CD14-positive monocyte (primary cell): Measurements from ENCODE around the gene MCOLN2. TPM values are rescaled to one million over a fixed set of nuclear protein-coding genes. Genes with fewer than 3 reads are reported as not detected.

Experiments
- DNase-seq, 3 donors: peaks; one replicate each; pipeline ENCODE4 v3.0.0-alpha.2; 2011 to 2022
- H2AFZ ChIP-seq: 2 replicates; pipeline ENCODE4 v1.6.0; 2012; ENCODE audit warnings: mild to moderate bottlenecking, low read depth, low read length, inconsistent platforms; ENCODE audit not compliant: insufficient read depth, poor library complexity, severe bottlenecking
- H3K27ac ChIP-seq, 2 donors: 1 replicate in 1 of 2; 2 replicates in 1 of 2; pipeline ENCODE4 v1.5.1; 2012 to 2013; ENCODE audit warnings: low read length in 2 of 2, control low read depth in 1 of 2, inconsistent platforms in 1 of 2, low read depth in 1 of 2, mild to moderate bottlenecking in 1 of 2
- H3K27me3 ChIP-seq, 2 donors: one replicate each; pipeline versions ENCODE4 v1.6.0 to v1.6.1; 2011 to 2013; ENCODE audit warnings: low read length in 2 of 2; ENCODE audit not compliant: control insufficient read depth in 2 of 2, insufficient read depth in 2 of 2
- H3K36me3 ChIP-seq, 2 donors: replicated peaks in 1 of 2; 1 replicate in 1 of 2; 2 replicates in 1 of 2; pipeline versions ENCODE4 v1.5.1 to v1.6.1; 2012 to 2013; ENCODE audit warnings: low read length in 2 of 2, control low read depth in 1 of 2, inconsistent platforms in 1 of 2, mild to moderate bottlenecking in 1 of 2; ENCODE audit not compliant: insufficient read depth in 2 of 2, control insufficient read depth in 1 of 2
- H3K4me1 ChIP-seq, 2 donors: 1 replicate in 1 of 2; 2 replicates in 1 of 2; pipeline versions ENCODE4 v1.5.1 to v1.6.1; 2012 to 2013; ENCODE audit warnings: low read length in 2 of 2, control low read depth in 1 of 2, inconsistent platforms in 1 of 2, mild to moderate bottlenecking in 1 of 2, moderate library complexity in 1 of 2; ENCODE audit not compliant: insufficient read depth in 2 of 2, control insufficient read depth in 1 of 2
- H3K4me2 ChIP-seq: replicated peaks from 2 replicates; pipeline ENCODE3; 2012; ENCODE audit warnings: low read length, moderate library complexity, mild to moderate bottlenecking; ENCODE audit not compliant: poor library complexity, severe bottlenecking; ENCODE audit errors: extremely low read depth
- H3K4me3 ChIP-seq, 3 experiments: fragments of 200-600 bp in 1 of 3; sonication (generic) in 1 of 3; replicated peaks in 1 of 3; 1 replicate in 2 of 3; 2 replicates in 1 of 3; pipeline ENCODE4 v1.5.1; 2011 to 2013; ENCODE audit warnings: low read length in 3 of 3, mild to moderate bottlenecking in 3 of 3, control low read depth in 2 of 3, low read depth in 2 of 3, inconsistent platforms in 1 of 3, moderate library complexity in 1 of 3
- H3K79me2 ChIP-seq: 2 replicates; pipeline ENCODE4 v1.6.0; 2012; ENCODE audit warnings: mild to moderate bottlenecking, control low read depth, inconsistent platforms, low read length, moderate library complexity; ENCODE audit not compliant: insufficient read depth
- H3K9ac ChIP-seq: 2 replicates; pipeline ENCODE4 v1.6.0; 2017; ENCODE audit warnings: low read length, mild to moderate bottlenecking; ENCODE audit not compliant: insufficient read depth, poor library complexity, severe bottlenecking
- H3K9me3 ChIP-seq, 2 donors: replicated peaks in 1 of 2; 1 replicate in 1 of 2; 2 replicates in 1 of 2; pipeline versions ENCODE4 v1.5.1 to v1.6.1; 2012 to 2013; ENCODE audit warnings: low read length in 2 of 2, control low read depth in 1 of 2; ENCODE audit not compliant: control insufficient read depth in 1 of 2, insufficient read depth in 1 of 2
- H4K20me1 ChIP-seq: 2 replicates; pipeline ENCODE4 v1.6.0; 2012; ENCODE audit warnings: mild to moderate bottlenecking, low read length, control low read depth, moderate library complexity; ENCODE audit not compliant: insufficient read depth
- H3K27ac Mint-ChIP-seq, 7 donors: one replicate each; pipeline ENCODE4 v1.8.0; 2020; ENCODE audit warnings: mild to moderate bottlenecking in 7 of 7, mixed read lengths in 7 of 7, moderate library complexity in 6 of 7, inconsistent platforms in 2 of 7
- H3K27me3 Mint-ChIP-seq, 3 donors: one replicate each; pipeline ENCODE4 v1.8.0; 2021 to 2022; ENCODE audit warnings: low read depth in 3 of 3, mild to moderate bottlenecking in 3 of 3, mixed read lengths in 3 of 3, moderate library complexity in 3 of 3, inconsistent platforms in 1 of 3
- H3K36me3 Mint-ChIP-seq, 2 donors: one replicate each; pipeline ENCODE4 v1.8.0; 2020; ENCODE audit warnings: mixed read lengths in 2 of 2, inconsistent platforms in 1 of 2, mild to moderate bottlenecking in 1 of 2
- H3K4me1 Mint-ChIP-seq: one replicate; pipeline ENCODE4 v1.8.0; 2020; ENCODE audit warnings: mild to moderate bottlenecking, mixed read lengths
- H3K4me3 Mint-ChIP-seq, 2 donors: one replicate each; pipeline ENCODE4 v1.8.0; 2020; ENCODE audit warnings: mild to moderate bottlenecking in 2 of 2, mixed read lengths in 2 of 2, moderate library complexity in 1 of 2
- H3K9me3 Mint-ChIP-seq, 7 donors: one replicate each; pipeline ENCODE4 v1.8.0; 2020 to 2022; ENCODE audit warnings: mixed read lengths in 7 of 7, mild to moderate bottlenecking in 6 of 7, moderate library complexity in 6 of 7, inconsistent platforms in 2 of 7
- CTCF ChIP-seq: fragments of 200-600 bp; IDR thresholded peaks from one replicate; pipeline ENCODE4 v1.8.0; 2022; ENCODE audit warnings: antibody characterized with exemption, mild to moderate bottlenecking
- WGBS: methylation state at CpG from one replicate; pipeline ENCODE4 v1.1.5; 2013; ENCODE audit warnings: missing lambda C conversion rate; ENCODE audit not compliant: insufficient coverage; 5-methylcytosine and 5-hydroxymethylcytosine counted together
- intact Hi-C, 2 donors: fragments of 100-400 bp; cut with micrococcal nuclease; formaldehyde crosslinking; loops; one replicate each; pipeline versions ENCODE4 v1.15.0 to v1.15.1; 2023
- polyA plus RNA-seq, 3 donors: library from polyadenylated mRNA; depleted of rRNA in 1 of 3; unstranded in 2 of 3; stranded (reverse) in 1 of 3; fragments of 300-500 nt in 2 of 3; fragments of >200 nt in 1 of 3; fragmentation: Illumina TruSeq in 2 of 3; gene quantifications; 1 replicate in 2 of 3; 2 replicates in 1 of 3; pipeline ENCODE4 v1.2.3, GENCODE V29; 2012 to 2021

MCOLN2 gene
- polyA plus RNA-seq, 3 donors, result 0.51 to 2.7 (median 1.1) TPM

GRCh38 chr1:84939151-84939550 is 57.8 kb downstream of the MCOLN2 start:
- Mint-ChIP-seq H3K27ac (no peak overlapping the region), H3K36me3 (no peaks in the 10 kb centered on the region), H3K9me3 (no peaks in the 10 kb centered on the region), H3K27me3 (peaks cover 0 to 5% (median 2%) of the 10 kb centered on the region in 3 donors), H3K4me1 (no peaks in the 10 kb centered on the region), H3K4me3 (no peak overlapping the region)
- Histone ChIP-seq H3K27ac (no peak overlapping the region), H3K27me3 (no peaks in the 10 kb centered on the region), H3K4me3 (no peak overlapping the region), H4K20me1 (no peaks in the 10 kb centered on the region), H3K36me3 (no peaks in the 10 kb centered on the region), H3K79me2 (no peaks in the 10 kb centered on the region), H3K4me2 (no peak overlapping the region), H2AFZ (no peak overlapping the region), H3K9ac (no peak overlapping the region), H3K9me3 (no peaks in the 10 kb centered on the region), H3K4me1 (no peaks in the 10 kb centered on the region)
- TF ChIP-seq CTCF, result no peak
- intact Hi-C loops, result no loop called here
- WGBS, result 100% methylated on average over 1 of the region's 8 CpGs
- DNase-seq, result no peak

- no peaks in the 10 kb centered on the region for H3K9me3 ChIP-seq
Measured at GRCh38 chr1:84936116-84936810, 60.6 kb downstream of the MCOLN2 start.

More at GRCh38 chr1:84936116-84936810, 60.6 kb downstream of the MCOLN2 start:
- intact Hi-C loops, result no loop called here
- Histone ChIP-seq H3K27me3 (no peaks in the 10 kb centered on the region), H3K9ac (no peak overlapping the region), H3K27ac (no peak overlapping the region), H4K20me1 (no peaks in the 10 kb centered on the region), H3K4me1 (no peaks in the 10 kb centered on the region), H3K4me3 (no peak overlapping the region), H3K36me3 (no peaks in the 10 kb centered on the region), H3K79me2 (no peaks in the 10 kb centered on the region), H2AFZ (no peak overlapping the region), H3K4me2 (no peak overlapping the region)
- no peaks in the 10 kb centered on the region for H3K4me1 Mint-ChIP-seq
- H3K36me3 Mint-ChIP-seq, result no peaks in the 10 kb centered on the region
- H3K27ac Mint-ChIP-seq, result no peak overlapping the region
- 20% methylated on average over 1 of the region's 5 CpGs for WGBS
- H3K27me3 Mint-ChIP-seq, result peaks cover 0 to 5% (median 2%) of the 10 kb centered on the region in 3 donors
- DNase-seq, result peak; percentile 45 to 66 (median 61)
- H3K9me3 Mint-ChIP-seq, result no peaks in the 10 kb centered on the region
- peak; percentile 92 for TF ChIP-seq CTCF
- no peak overlapping the region for H3K4me3 Mint-ChIP-seq
